ENCODE data around the gene DROSHA.

DNA sequence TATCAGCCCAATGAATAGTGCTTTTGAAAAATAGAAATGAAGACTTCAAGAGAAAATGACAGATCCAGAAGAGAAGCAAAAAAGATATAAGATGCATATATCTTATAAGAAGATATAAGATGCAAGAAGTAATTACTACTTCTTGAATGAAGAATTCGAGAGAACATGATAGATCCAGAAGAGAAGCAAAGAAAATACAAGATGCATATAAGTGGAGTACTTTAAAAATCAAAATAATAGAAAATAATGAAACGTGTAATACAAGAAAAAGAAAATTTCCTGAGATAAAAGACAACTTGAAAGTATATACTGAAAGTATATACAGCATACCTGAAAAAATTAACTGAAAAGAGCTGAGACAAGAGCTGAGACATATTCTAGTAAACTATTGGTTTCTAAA lies 76.7 kb downstream of the DROSHA start:
- TF ChIP-seq, protein P1, sequence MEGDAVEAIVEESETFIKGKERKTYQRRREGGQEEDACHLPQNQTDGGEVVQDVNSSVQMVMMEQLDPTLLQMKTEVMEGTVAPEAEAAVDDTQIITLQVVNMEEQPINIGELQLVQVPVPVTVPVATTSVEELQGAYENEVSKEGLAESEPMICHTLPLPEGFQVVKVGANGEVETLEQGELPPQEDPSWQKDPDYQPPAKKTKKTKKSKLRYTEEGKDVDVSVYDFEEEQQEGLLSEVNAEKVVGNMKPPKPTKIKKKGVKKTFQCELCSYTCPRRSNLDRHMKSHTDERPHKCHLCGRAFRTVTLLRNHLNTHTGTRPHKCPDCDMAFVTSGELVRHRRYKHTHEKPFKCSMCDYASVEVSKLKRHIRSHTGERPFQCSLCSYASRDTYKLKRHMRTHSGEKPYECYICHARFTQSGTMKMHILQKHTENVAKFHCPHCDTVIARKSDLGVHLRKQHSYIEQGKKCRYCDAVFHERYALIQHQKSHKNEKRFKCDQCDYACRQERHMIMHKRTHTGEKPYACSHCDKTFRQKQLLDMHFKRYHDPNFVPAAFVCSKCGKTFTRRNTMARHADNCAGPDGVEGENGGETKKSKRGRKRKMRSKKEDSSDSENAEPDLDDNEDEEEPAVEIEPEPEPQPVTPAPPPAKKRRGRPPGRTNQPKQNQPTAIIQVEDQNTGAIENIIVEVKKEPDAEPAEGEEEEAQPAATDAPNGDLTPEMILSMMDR (conservative IDR thresholded peaks at IDR 0.05) = no peak
- TF ChIP-seq ZFX (IDR thresholded peaks at IDR 0.05) = no peak

Measured in C4-2B (cell line).